BJ (cell line): ENCODE data around the gene OPN1MW3. TPM values are rescaled to one million over a fixed set of nuclear protein-coding genes. Genes with fewer than 3 reads are reported as not detected.
"Not testable (repeated sequence)": the region's sequence is repeated elsewhere in the genome, so short reads cannot be mapped to it uniquely, and the experiment has no call there.

Source experiments
- CTCF ChIA-PET: fragments of 350-600 bp; formaldehyde crosslinking; extraction: SDS; loops from one replicate; lab custom pipeline; 2021; ENCODE audit warnings: antibody characterized with exemption, inconsistent platforms; lab: Yijun Ruan, JAX
- POLR2A ChIA-PET: fragments of 300-600 bp; sonication (Branson Sonifier 250); formaldehyde crosslinking; extraction: SDS; loops from one replicate; lab custom pipeline; 2021; ENCODE audit warnings: antibody characterized with exemption; lab: Charles Lee
- DNase-seq: peaks from one replicate; pipeline ENCODE4 v3.0.0-alpha.2; 2011; ENCODE audit warnings: low read depth
- H3K27me3 ChIP-seq: 2 replicates; pipeline ENCODE4 v1.6.0; 2011; ENCODE audit warnings: low read length; ENCODE audit not compliant: control insufficient read depth, insufficient read depth
- H3K36me3 ChIP-seq: 2 replicates; pipeline ENCODE4 v1.5.1; 2011; ENCODE audit warnings: low read length; ENCODE audit not compliant: control insufficient read depth, insufficient read depth
- H3K4me3 ChIP-seq: 2 replicates; pipeline ENCODE4 v1.5.1; 2011; ENCODE audit warnings: low read depth, mild to moderate bottlenecking, control low read depth, low read length
- CTCF ChIP-seq: IDR thresholded peaks from 2 replicates; pipeline ENCODE4 v1.5.1; 2011; ENCODE audit warnings: low read depth, mild to moderate bottlenecking, control low read depth, inconsistent platforms, low read length, moderate library complexity; ENCODE audit not compliant: insufficient read depth
- polyA plus RNA-seq: library from polyadenylated mRNA; depleted of rRNA; stranded (reverse); fragments of >200 nt; gene quantifications from 2 replicates; pipeline ENCODE4 v1.2.3, GENCODE V29; 2011

Gene OPN1MW3
- polyA plus RNA-seq, 1 experiment, result not detected

GRCh38 chrX:154296731-154297130 is 39.3 kb downstream of the OPN1MW3 start:
- Histone ChIP-seq H3K27me3 (no peaks in the 10 kb centered on the region), H3K4me3 (no peak overlapping the region), H3K36me3 (no peaks in the 10 kb centered on the region)
- ChIA-PET POLR2A (interaction anchor here (0.5 kb wide), 1 partner anchor 609 kb away, joined by 9 read pairs; the partner anchor contains the start of gene SLC6A8), CTCF (no interaction called here)
- DNase-seq, result no peak
- TF ChIP-seq CTCF, result no peak

- TF ChIP-seq CTCF, result no peak
- no peaks in the 10 kb centered on the region for H3K27me3 ChIP-seq
- no peaks in the 10 kb centered on the region for H3K36me3 ChIP-seq
- CTCF ChIA-PET, result interaction anchor here (1.2 kb wide), 1 partner anchor 9 kb away, joined by 3 read pairs; no protein-coding TSS in a partner anchor
- POLR2A ChIA-PET, result no interaction called here
- no peak overlapping the region for H3K4me3 ChIP-seq
- DNase-seq, result no peak
Measured at GRCh38 chrX:154298312-154298711, 40.9 kb downstream of the OPN1MW3 start.

GRCh38 chrX:154300816-154301215 is 43.4 kb downstream of the OPN1MW3 start:
- Histone ChIP-seq H3K36me3 (no peaks in the 10 kb centered on the region), H3K27me3 (no peaks in the 10 kb centered on the region), H3K4me3 (no peak overlapping the region)
- ChIA-PET POLR2A (no interaction called here), CTCF (no interaction called here)
- TF ChIP-seq CTCF, result no peak
- no peak for DNase-seq

- H3K4me3 ChIP-seq, DNase-seq, POLR2A ChIA-PET, H3K27me3 ChIP-seq, CTCF ChIA-PET, H3K36me3 ChIP-seq: not testable (repeated sequence)
Measured at GRCh38 chrX:154302998-154303397, 45.6 kb downstream of the OPN1MW3 start.

GRCh38 chrX:154303476-154303875 is 46.1 kb downstream of the OPN1MW3 start:
- CTCF ChIA-PET, result no interaction called here
- no peak for DNase-seq
- no peak for TF ChIP-seq CTCF
- no peak overlapping the region for H3K4me3 ChIP-seq
- no peaks in the 10 kb centered on the region for H3K36me3 ChIP-seq
- no peaks in the 10 kb centered on the region for H3K27me3 ChIP-seq
- POLR2A ChIA-PET, result no interaction called here

GRCh38 chrX:154304846-154305245 is 47.5 kb downstream of the OPN1MW3 start:
- no peak for TF ChIP-seq CTCF
- ChIA-PET CTCF (interaction anchor here (0.9 kb wide), 1 partner anchor 13 kb away, joined by 3 read pairs; no protein-coding TSS in a partner anchor), POLR2A (no interaction called here)
- no peak for DNase-seq
- no peaks in the 10 kb centered on the region for H3K36me3 ChIP-seq
- no peak overlapping the region for H3K4me3 ChIP-seq
- H3K27me3 ChIP-seq, result no peaks in the 10 kb centered on the region
